ENCODE measurements around the gene LFNG. TPM values are rescaled to one million over a fixed set of nuclear protein-coding genes. Genes with fewer than 3 reads are reported as not detected.

Gene LFNG
- total and polyA plus RNA-seq, 2 of the 13 experiments (the other 11 are each of a cell fraction or from before 2014, with no cell fraction given): 0.44 to 1.5 TPM

DNA sequence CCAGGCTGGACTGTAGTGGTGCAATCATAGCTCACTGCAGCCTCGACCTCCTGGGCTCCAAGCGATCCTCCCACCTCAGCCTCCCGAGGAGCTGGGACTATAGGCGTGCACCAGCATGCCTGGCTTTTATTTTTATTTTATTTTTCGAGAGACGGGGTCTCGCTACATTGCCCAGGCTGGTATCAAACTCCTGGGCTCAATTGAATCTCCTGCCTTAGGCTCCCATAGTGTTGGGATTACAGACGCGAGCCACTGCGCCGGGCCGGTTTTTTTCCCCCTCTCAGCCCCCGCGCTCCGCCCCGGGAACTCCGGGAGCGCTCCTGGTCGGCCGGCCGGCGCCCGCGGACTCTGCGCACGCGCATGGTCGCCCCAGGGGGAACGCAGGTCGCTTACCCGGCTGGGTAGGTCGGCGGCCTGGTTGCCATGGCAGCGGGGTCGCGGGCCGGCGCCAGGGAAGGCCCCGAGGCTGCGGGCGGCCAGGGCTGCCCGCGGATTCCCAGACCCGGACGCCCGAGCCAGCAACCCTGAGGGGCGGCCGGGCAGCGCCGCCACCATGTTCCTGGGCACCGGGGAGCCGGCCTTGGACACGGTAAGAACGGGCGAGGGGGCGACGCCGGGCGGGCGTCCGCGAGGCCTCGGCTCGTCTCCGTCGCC, 39.2 kb downstream of the LFNG start, which contains the start of gene IQCE (continued):
- TF ChIP-seq ZNF280D (CRISPR knock-in tag; IDR thresholded peaks at IDR 0.05): no peak
- no peak for TF ChIP-seq ZC3H13 (CRISPR knock-in tag; IDR thresholded peaks at IDR 0.05)
- no peak for TF ChIP-seq DPF2 (CRISPR knock-in tag; IDR thresholded peaks at IDR 0.05; ENCODE audit: borderline replicate concordance, low read depth)
- no peak for TF ChIP-seq ARNTL (CRISPR knock-in tag; IDR thresholded peaks at IDR 0.05)
- TF ChIP-seq GABPA (IDR thresholded peaks at IDR 0.05; ENCODE audit: low read depth, low read length): no peak
- TF ChIP-seq GABPA (CRISPR knock-in tag; IDR thresholded peaks at IDR 0.05; ENCODE audit: low read depth): no peak
- no peak for TF ChIP-seq ZNF883 (CRISPR knock-in tag; IDR thresholded peaks at IDR 0.05; ENCODE audit: not compliant biosample characterization)
- TF ChIP-seq MEIS1 (CRISPR knock-in tag; IDR thresholded peaks at IDR 0.05; ENCODE audit: borderline replicate concordance): no peak
- TF ChIP-seq ZNF878 (CRISPR knock-in tag; IDR thresholded peaks at IDR 0.05): no peak
- no peak for TF ChIP-seq RELA (CRISPR knock-in tag; IDR thresholded peaks at IDR 0.05)
- TF ChIP-seq, protein P1, sequence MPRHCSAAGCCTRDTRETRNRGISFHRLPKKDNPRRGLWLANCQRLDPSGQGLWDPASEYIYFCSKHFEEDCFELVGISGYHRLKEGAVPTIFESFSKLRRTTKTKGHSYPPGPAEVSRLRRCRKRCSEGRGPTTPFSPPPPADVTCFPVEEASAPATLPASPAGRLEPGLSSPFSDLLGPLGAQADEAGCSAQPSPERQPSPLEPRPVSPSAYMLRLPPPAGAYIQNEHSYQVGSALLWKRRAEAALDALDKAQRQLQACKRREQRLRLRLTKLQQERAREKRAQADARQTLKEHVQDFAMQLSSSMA (CRISPR knock-in tag; IDR thresholded peaks at IDR 0.05): no peak
- TF ChIP-seq FLYWCH1 (CRISPR knock-in tag; IDR thresholded peaks at IDR 0.05): no peak
- no peak for TF ChIP-seq JUNB (CRISPR knock-in tag; IDR thresholded peaks at IDR 0.05; ENCODE audit: borderline replicate concordance)
- no peak for TF ChIP-seq ZFP62 (CRISPR knock-in tag; IDR thresholded peaks at IDR 0.05)
- TF ChIP-seq ZNF660 (CRISPR knock-in tag; IDR thresholded peaks at IDR 0.05; ENCODE audit: borderline replicate concordance, low read depth): no peak
- TF ChIP-seq MAFG (CRISPR knock-in tag; IDR thresholded peaks at IDR 0.05): no peak
- TF ChIP-seq SNAPC2 (CRISPR knock-in tag; IDR thresholded peaks at IDR 0.05): no peak
- TF ChIP-seq ZFP1 (CRISPR knock-in tag; IDR thresholded peaks at IDR 0.05): no peak
- TF ChIP-seq, protein P2, sequence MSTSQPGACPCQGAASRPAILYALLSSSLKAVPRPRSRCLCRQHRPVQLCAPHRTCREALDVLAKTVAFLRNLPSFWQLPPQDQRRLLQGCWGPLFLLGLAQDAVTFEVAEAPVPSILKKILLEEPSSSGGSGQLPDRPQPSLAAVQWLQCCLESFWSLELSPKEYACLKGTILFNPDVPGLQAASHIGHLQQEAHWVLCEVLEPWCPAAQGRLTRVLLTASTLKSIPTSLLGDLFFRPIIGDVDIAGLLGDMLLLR (CRISPR knock-in tag; IDR thresholded peaks at IDR 0.05): peak; percentile 24; the same call in 1 of the 2 replicates
- TF ChIP-seq, protein P3, sequence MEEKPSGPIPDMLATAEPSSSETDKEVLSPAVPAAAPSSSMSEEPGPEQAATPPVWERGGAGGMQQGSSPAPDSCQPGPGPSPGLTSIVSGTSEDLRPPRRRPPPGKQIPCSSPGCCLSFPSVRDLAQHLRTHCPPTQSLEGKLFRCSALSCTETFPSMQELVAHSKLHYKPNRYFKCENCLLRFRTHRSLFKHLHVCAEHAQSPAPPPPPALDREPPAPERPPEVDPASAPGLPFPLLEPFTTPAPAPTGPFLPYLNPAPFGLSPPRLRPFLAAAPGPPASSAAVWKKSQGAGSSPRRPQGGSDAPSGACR (CRISPR knock-in tag; IDR thresholded peaks at IDR 0.05): no peak
- no peak for TF ChIP-seq KLF13 (CRISPR knock-in tag; IDR thresholded peaks at IDR 0.05)
- TF ChIP-seq GZF1 (CRISPR knock-in tag; IDR thresholded peaks at IDR 0.05): no peak
- TF ChIP-seq ZNF34 (CRISPR knock-in tag; IDR thresholded peaks at IDR 0.05; ENCODE audit: borderline replicate concordance): 0 out of 2 replicates have a peak, but pooled peaks have one; percentile 64
- peak; percentile 77 for TF ChIP-seq ZFX (CRISPR knock-in tag; IDR thresholded peaks at IDR 0.05; ENCODE audit: low read depth)
- no peak for TF ChIP-seq U2AF1 (optimal IDR thresholded peaks at IDR 0.05; ENCODE audit: low read depth, low read length)
- no peak; the same call in 1 of the 2 replicates for TF ChIP-seq ZNF563 (CRISPR knock-in tag; IDR thresholded peaks at IDR 0.05)
- no peak for TF ChIP-seq REXO4 (CRISPR knock-in tag; IDR thresholded peaks at IDR 0.05; ENCODE audit: borderline replicate concordance)
- TF ChIP-seq ZNF547 (CRISPR knock-in tag; IDR thresholded peaks at IDR 0.05): no peak

Data from HepG2 (cell line).